Kasumi-1 (cell line): ENCODE results near the gene HGFAC.
"Not testable (repeated sequence)": the region's sequence is repeated elsewhere in the genome, so short reads cannot be mapped to it uniquely, and the experiment has no call there.

Source experiments
- DNase-seq, 2 experiments: peaks; one replicate each; lab custom pipeline; 2025; lab: John Stamatoyannopoulos, UW

HGFAC gene

GRCh38 chr4:3442959-3443749 is 1.4 kb downstream of the HGFAC start:
- DNase-seq: peak; percentile 28 to 44

- DNase-seq: no peak
Measured at GRCh38 chr4:3443750-3444309, 2.1 kb downstream of the HGFAC start.

- no peak for DNase-seq
Measured at GRCh38 chr4:3444351-3445110, 2.8 kb downstream of the HGFAC start.

GRCh38 chr4:3445111-3445820 is 3.5 kb downstream of the HGFAC start:
- DNase-seq: no peak

- no peak for DNase-seq
Measured at GRCh38 chr4:3445829-3446545, 4.2 kb downstream of the HGFAC start.

- no peak for DNase-seq
Measured at GRCh38 chr4:3446631-3447320, 5.0 kb downstream of the HGFAC start.

- DNase-seq: no peak
Measured at GRCh38 chr4:3447431-3448395, 5.9 kb downstream of the HGFAC start.

- DNase-seq: no peak
Measured at GRCh38 chr4:3449047-3449573, 7.3 kb downstream of the HGFAC start.

GRCh38 chr4:3449574-3450534 is 8.1 kb downstream of the HGFAC start:
- DNase-seq: no peak

GRCh38 chr4:3450643-3451042 is 8.9 kb downstream of the HGFAC start:
- DNase-seq: no peak

- DNase-seq: no peak
Measured at GRCh38 chr4:3451956-3452355, 10.2 kb downstream of the HGFAC start.

GRCh38 chr4:3452376-3452775 is 10.6 kb downstream of the HGFAC start:
- DNase-seq: no peak

- DNase-seq: not testable (repeated sequence)
Measured at GRCh38 chr4:3455596-3455995, 13.8 kb downstream of the HGFAC start.

GRCh38 chr4:3458371-3458770 is 16.6 kb downstream of the HGFAC start:
- no peak for DNase-seq

- DNase-seq: not testable (repeated sequence)
Measured at GRCh38 chr4:3459156-3459555, 17.4 kb downstream of the HGFAC start.

GRCh38 chr4:3460926-3461325 is 19.2 kb downstream of the HGFAC start:
- DNase-seq: no peak

- no peak for DNase-seq
Measured at GRCh38 chr4:3461515-3462291, 19.9 kb downstream of the HGFAC start.

GRCh38 chr4:3462321-3462789 is 20.6 kb downstream of the HGFAC start:
- no peak for DNase-seq
